Keratinocyte (primary cell): Measurements from ENCODE around the gene DUSP5. TPM values are rescaled to one million over a fixed set of nuclear protein-coding genes. Genes with fewer than 3 reads are reported as not detected.

Experiments used
- DNase-seq: peaks from one replicate; pipeline ENCODE4 v3.0.0-alpha.2; 2011; ENCODE audit warnings: low read depth, missing footprints, low spot score
- FAIRE-seq: peaks from 2 replicates; lab custom pipeline; 2011; peaks lifted over from hg19 to GRCh38; lab: Jason Lieb, UNC
- H2AFZ ChIP-seq: 2 replicates; pipeline ENCODE4 v1.6.0; 2012; ENCODE audit warnings: low read length, control low read depth, inconsistent platforms; ENCODE audit not compliant: control insufficient read depth
- H3K27ac ChIP-seq: 2 replicates; pipeline ENCODE4 v1.5.1; 2011; ENCODE audit warnings: low read length; ENCODE audit not compliant: control insufficient read depth, insufficient read depth
- H3K27me3 ChIP-seq: 3 replicates; pipeline ENCODE4 v1.6.0; 2011; ENCODE audit warnings: low read length; ENCODE audit not compliant: control insufficient read depth, insufficient read depth; ENCODE audit errors: extremely low read depth
- H3K36me3 ChIP-seq, 2 experiments: 2 replicates in 1 of 2; 3 replicates in 1 of 2; pipeline ENCODE4 v1.5.1; 2011; ENCODE audit warnings: low read length in 2 of 2, mild to moderate bottlenecking in 1 of 2; ENCODE audit not compliant: control insufficient read depth in 2 of 2, insufficient read depth in 2 of 2; ENCODE audit errors: extremely low read depth in 1 of 2
- H3K4me1 ChIP-seq: 3 replicates; pipeline ENCODE4 v1.5.1; 2011; ENCODE audit warnings: low read length; ENCODE audit not compliant: control insufficient read depth, insufficient read depth; ENCODE audit errors: extremely low read depth
- H3K4me2 ChIP-seq: 3 replicates; pipeline ENCODE4 v1.6.0; 2011; ENCODE audit warnings: low read depth, low read length; ENCODE audit not compliant: control insufficient read depth, insufficient read depth; ENCODE audit errors: extremely low read depth
- H3K4me3 ChIP-seq, 3 experiments: fragments of 200-600 bp in 1 of 3; sonication (generic) in 1 of 3; 2 replicates in 2 of 3; 3 replicates in 1 of 3; pipeline ENCODE4 v1.5.1; 2011 to 2016; ENCODE audit warnings: low read length in 3 of 3, mild to moderate bottlenecking in 3 of 3, control low read depth in 2 of 3, inconsistent platforms in 1 of 3, low read depth in 1 of 3, mixed read lengths in 1 of 3, mixed run types in 1 of 3, moderate library complexity in 1 of 3; ENCODE audit not compliant: control insufficient read depth in 2 of 3, insufficient read depth in 2 of 3; ENCODE audit errors: extremely low read depth in 1 of 3
- H3K79me2 ChIP-seq: 2 replicates; pipeline ENCODE4 v1.6.0; 2012; ENCODE audit warnings: low read length; ENCODE audit not compliant: control insufficient read depth, insufficient read depth
- H3K9ac ChIP-seq: 3 replicates; pipeline ENCODE4 v1.6.0; 2011; ENCODE audit warnings: low read length; ENCODE audit not compliant: control insufficient read depth, insufficient read depth; ENCODE audit errors: extremely low read depth
- H3K9me1 ChIP-seq: 3 replicates; pipeline ENCODE4 v1.6.0; 2011; ENCODE audit warnings: low read length; ENCODE audit not compliant: control insufficient read depth, insufficient read depth; ENCODE audit errors: extremely low read depth
- H3K9me3 ChIP-seq: 2 replicates; pipeline ENCODE4 v1.5.1; 2012; ENCODE audit warnings: low read depth, low read length; ENCODE audit not compliant: control insufficient read depth
- H4K20me1 ChIP-seq: 3 replicates; pipeline ENCODE4 v1.6.0; 2011; ENCODE audit warnings: low read length; ENCODE audit not compliant: control insufficient read depth, insufficient read depth; ENCODE audit errors: extremely low read depth
- EZH2 ChIP-seq: IDR thresholded peaks from one replicate; pipeline ENCODE4 v1.6.1; 2012; ENCODE audit warnings: inconsistent platforms, mild to moderate bottlenecking, low read length, moderate library complexity
- dilution Hi-C: fragments of 300-500 bp; cut with MboI; formaldehyde crosslinking; loops from one replicate; pipeline ENCODE4 v1.7.0; 2020; ENCODE audit warnings: low sequenced_read_pairs; ENCODE audit not compliant: extremely low pct_ligation_motif_present
- polyA plus RNA-seq, 5 experiments: library from polyadenylated mRNA; depleted of rRNA in 3 of 5; stranded (reverse) in 3 of 5; stranded (forward) in 1 of 5; unstranded in 1 of 5; fragments of >200 nt; gene quantifications; 1 replicate in 1 of 5; 2 replicates in 3 of 5; 3 replicates in 1 of 5; pipeline versions ENCODE4 v1.2.1 to v1.2.3, GENCODE V29; 2011 to 2012; ENCODE audit warnings: missing spikeins in 2 of 5, low read depth in 1 of 5, low replicate concordance in 1 of 5
- TF ChIP-seq, protein P1 (sequence below), 3 experiments: IDR thresholded peaks in 1 of 3; conservative IDR thresholded peaks in 1 of 3; optimal IDR thresholded peaks in 1 of 3; 2 replicates in 2 of 3; 3 replicates in 1 of 3; pipeline versions ENCODE3 to v1.5.1; 2011; ENCODE audit warnings: low read length in 3 of 3, mild to moderate bottlenecking in 3 of 3, moderate library complexity in 2 of 3, control low read depth in 1 of 3, inconsistent platforms in 1 of 3; ENCODE audit not compliant: insufficient read depth in 2 of 3; ENCODE audit errors: extremely low read depth in 1 of 3

Gene DUSP5
- polyA plus RNA-seq, 1 donor (not counting 4 experiments of a cell fraction or from before 2014, with no cell fraction given): 49.6 TPM

DNA sequence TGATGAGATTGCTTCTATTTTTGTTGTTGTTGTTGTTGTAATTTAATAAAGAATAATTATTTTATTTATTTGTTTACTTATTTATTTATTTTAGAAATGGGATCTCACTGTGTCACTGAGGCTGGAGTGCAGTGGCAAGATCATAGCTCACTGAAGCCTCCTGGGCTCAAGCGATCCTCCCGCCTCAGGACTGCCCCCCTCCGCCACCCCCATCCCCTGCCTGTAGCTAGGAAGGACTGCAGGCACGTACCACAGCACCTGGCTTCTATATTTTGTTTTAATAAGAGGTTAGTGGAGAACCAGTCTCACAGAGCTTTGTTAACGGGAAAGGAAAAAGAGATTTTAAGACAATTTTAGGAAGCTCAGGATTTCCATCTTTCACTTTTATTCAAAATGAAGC is 50.3 kb downstream of the DUSP5 start:
- no peaks in the 10 kb centered on the region for H3K9me1 ChIP-seq
- TF ChIP-seq, protein P1, sequence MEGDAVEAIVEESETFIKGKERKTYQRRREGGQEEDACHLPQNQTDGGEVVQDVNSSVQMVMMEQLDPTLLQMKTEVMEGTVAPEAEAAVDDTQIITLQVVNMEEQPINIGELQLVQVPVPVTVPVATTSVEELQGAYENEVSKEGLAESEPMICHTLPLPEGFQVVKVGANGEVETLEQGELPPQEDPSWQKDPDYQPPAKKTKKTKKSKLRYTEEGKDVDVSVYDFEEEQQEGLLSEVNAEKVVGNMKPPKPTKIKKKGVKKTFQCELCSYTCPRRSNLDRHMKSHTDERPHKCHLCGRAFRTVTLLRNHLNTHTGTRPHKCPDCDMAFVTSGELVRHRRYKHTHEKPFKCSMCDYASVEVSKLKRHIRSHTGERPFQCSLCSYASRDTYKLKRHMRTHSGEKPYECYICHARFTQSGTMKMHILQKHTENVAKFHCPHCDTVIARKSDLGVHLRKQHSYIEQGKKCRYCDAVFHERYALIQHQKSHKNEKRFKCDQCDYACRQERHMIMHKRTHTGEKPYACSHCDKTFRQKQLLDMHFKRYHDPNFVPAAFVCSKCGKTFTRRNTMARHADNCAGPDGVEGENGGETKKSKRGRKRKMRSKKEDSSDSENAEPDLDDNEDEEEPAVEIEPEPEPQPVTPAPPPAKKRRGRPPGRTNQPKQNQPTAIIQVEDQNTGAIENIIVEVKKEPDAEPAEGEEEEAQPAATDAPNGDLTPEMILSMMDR (optimal IDR thresholded peaks at IDR 0.05 in 1 of 3, IDR thresholded peaks at IDR 0.05 in 1 of 3, conservative IDR thresholded peaks at IDR 0.05 in 1 of 3; ENCODE audit: extremely low read depth in 1 of 3, insufficient read depth in 2 of 3, low read length in 3 of 3): no peak
- TF ChIP-seq EZH2: no peak
- H2AFZ ChIP-seq: no peak overlapping the region
- no peak for DNase-seq
- H3K9ac ChIP-seq: no peak overlapping the region
- no peak for FAIRE-seq
- H3K27ac ChIP-seq: no peak overlapping the region
- H3K4me2 ChIP-seq: no peak overlapping the region
- no peaks in the 10 kb centered on the region for H3K9me3 ChIP-seq
- H3K27me3 ChIP-seq: no peaks in the 10 kb centered on the region
- no peak overlapping the region for H3K4me3 ChIP-seq
- H4K20me1 ChIP-seq: no peaks in the 10 kb centered on the region
- H3K36me3 ChIP-seq: no peaks in the 10 kb centered on the region
- H3K4me1 ChIP-seq: no peaks in the 10 kb centered on the region
- H3K79me2 ChIP-seq: no peaks in the 10 kb centered on the region
- dilution Hi-C loops: no loop called here

GRCh38 chr10:110549211-110549610 is 51.5 kb downstream of the DUSP5 start:
- dilution Hi-C loops: no loop called here
- no peaks in the 10 kb centered on the region for H3K27me3 ChIP-seq
- H3K9ac ChIP-seq: no peak overlapping the region
- DNase-seq: no peak
- no peaks in the 10 kb centered on the region for H3K9me3 ChIP-seq
- H3K4me3 ChIP-seq: no peak overlapping the region
- no peak overlapping the region for H2AFZ ChIP-seq
- TF ChIP-seq, protein P1 (optimal IDR thresholded peaks at IDR 0.05 in 1 of 3, IDR thresholded peaks at IDR 0.05 in 1 of 3, conservative IDR thresholded peaks at IDR 0.05 in 1 of 3; ENCODE audit: extremely low read depth in 1 of 3, insufficient read depth in 2 of 3, low read length in 3 of 3): no peak
- TF ChIP-seq EZH2: no peak
- no peak overlapping the region for H3K4me2 ChIP-seq
- H3K79me2 ChIP-seq: no peaks in the 10 kb centered on the region
- no peaks in the 10 kb centered on the region for H3K36me3 ChIP-seq
- H3K4me1 ChIP-seq: no peaks in the 10 kb centered on the region
- no peaks in the 10 kb centered on the region for H3K9me1 ChIP-seq
- no peak overlapping the region for H3K27ac ChIP-seq
- no peak for FAIRE-seq
- no peaks in the 10 kb centered on the region for H4K20me1 ChIP-seq
